B cell (primary cell): ENCODE measurements around the gene ELK1. TPM values are rescaled to one million over a fixed set of nuclear protein-coding genes. Genes with fewer than 3 reads are reported as not detected.
A peak's percentile ranks its signal among the peaks of the same experiment; 100 is the strongest.

Experiments used
- ATAC-seq: fragments of 200-7000 bp; cut with Tn5 transposase; one replicate; pipeline ENCODE4 v1.10.0; 2021; ENCODE audit warnings: low read depth, mild to moderate bottlenecking, moderate number of reproducible peaks, moderate library complexity
- CTCF ChIA-PET: fragments of 350-600 bp; sonication (Branson Sonifier 250); formaldehyde crosslinking; loops from one replicate; lab custom pipeline; 2021; ENCODE audit warnings: antibody characterized with exemption, inconsistent platforms; lab: Charles Lee
- POLR2A ChIA-PET: fragments of 350-600 bp; sonication (Branson Sonifier 250); formaldehyde crosslinking; loops from one replicate; lab custom pipeline; 2021; ENCODE audit warnings: antibody characterized with exemption; lab: Charles Lee
- DNase-seq: peaks from one replicate; pipeline ENCODE4 v3.0.0; 2013
- H2AFZ ChIP-seq: 2 replicates; pipeline ENCODE4 v1.6.1; 2012; ENCODE audit warnings: mild to moderate bottlenecking, low read depth, low read length; ENCODE audit not compliant: insufficient read depth, poor library complexity, severe bottlenecking
- H3K27ac ChIP-seq, 2 donors: 1 replicate in 1 of 2; 2 replicates in 1 of 2; pipeline ENCODE4 v1.5.1; 2012 to 2013; ENCODE audit warnings: low read length in 2 of 2, mild to moderate bottlenecking in 2 of 2, moderate library complexity in 1 of 2
- H3K27me3 ChIP-seq, 4 experiments: fragments of 200-600 bp in 1 of 4; sonication (generic) in 1 of 4; replicated peaks in 1 of 4; 1 replicate in 2 of 4; 2 replicates in 2 of 4; pipeline versions ENCODE4 v1.6.1 to v1.7.0; 2013 to 2016; ENCODE audit warnings: low read length in 3 of 4, mild to moderate bottlenecking in 2 of 4, mixed read lengths in 1 of 4, moderate library complexity in 1 of 4; ENCODE audit not compliant: insufficient read depth in 4 of 4, control insufficient read depth in 3 of 4; ENCODE audit errors: control extremely low read depth in 1 of 4
- H3K36me3 ChIP-seq, 2 experiments: replicated peaks in 1 of 2; 1 replicate in 1 of 2; 2 replicates in 1 of 2; pipeline versions ENCODE4 v1.6.1 to v1.7.1; 2013; ENCODE audit warnings: low read length in 1 of 2; ENCODE audit not compliant: insufficient read depth in 2 of 2, control insufficient read depth in 1 of 2; ENCODE audit errors: control extremely low read depth in 1 of 2, extremely low read depth in 1 of 2
- H3K4me1 ChIP-seq, 2 donors: fragments of 200-600 bp in 1 of 2; sonication (generic) in 1 of 2; 1 replicate in 1 of 2; 2 replicates in 1 of 2; pipeline versions ENCODE4 v1.5.1 to v1.6.1; 2013 to 2017; ENCODE audit warnings: low read length in 2 of 2; ENCODE audit not compliant: control insufficient read depth in 2 of 2, insufficient read depth in 2 of 2
- H3K4me2 ChIP-seq: replicated peaks from 2 replicates; pipeline ENCODE3; 2012; ENCODE audit warnings: mild to moderate bottlenecking, low read depth, low read length; ENCODE audit not compliant: poor library complexity, severe bottlenecking
- H3K4me3 ChIP-seq, 5 experiments: fragments of 200-600 bp in 1 of 5; sonication (generic) in 1 of 5; 1 replicate in 3 of 5; 2 replicates in 2 of 5; pipeline versions ENCODE4 v1.5.1 to v1.7.0; 2011 to 2016; ENCODE audit warnings: low read length in 4 of 5, mild to moderate bottlenecking in 4 of 5, low read depth in 2 of 5, control low read depth in 1 of 5, moderate library complexity in 1 of 5; ENCODE audit not compliant: insufficient read depth in 1 of 5; ENCODE audit errors: control extremely low read depth in 1 of 5, extremely low read depth in 1 of 5
- H3K79me2 ChIP-seq: fragments of 200-600 bp; sonication (generic); one replicate; pipeline ENCODE4 v1.6.0; 2016; ENCODE audit warnings: low read length; ENCODE audit not compliant: control insufficient read depth, insufficient read depth
- H3K9ac ChIP-seq: fragments of 200-600 bp; sonication (generic); 2 replicates; pipeline ENCODE4 v1.6.1; 2017; ENCODE audit warnings: mild to moderate bottlenecking, low read length, moderate library complexity
- H3K9me3 ChIP-seq, 3 donors: one replicate each; pipeline versions ENCODE4 v1.6.1 to v1.7.1; 2013; ENCODE audit warnings: low read length in 2 of 3; ENCODE audit not compliant: control insufficient read depth in 2 of 3, insufficient read depth in 1 of 3; ENCODE audit errors: control extremely low read depth in 1 of 3
- H4K20me1 ChIP-seq: 2 replicates; pipeline ENCODE4 v1.6.0; 2012; ENCODE audit warnings: mild to moderate bottlenecking, low read length; ENCODE audit not compliant: insufficient read depth, control insufficient read depth, poor library complexity, severe bottlenecking
- H3K27ac Mint-ChIP-seq: one replicate; pipeline ENCODE4 v1.8.0; 2021; ENCODE audit warnings: mixed read lengths
- H3K27me3 Mint-ChIP-seq: one replicate; pipeline ENCODE4 v1.8.0; 2021; ENCODE audit warnings: mixed read lengths
- H3K4me1 Mint-ChIP-seq: one replicate; pipeline ENCODE4 v1.8.0; 2021; ENCODE audit warnings: mixed read lengths
- H3K4me3 Mint-ChIP-seq: one replicate; pipeline ENCODE4 v1.8.0; 2021; ENCODE audit warnings: mixed read lengths
- H3K9me3 Mint-ChIP-seq: one replicate; pipeline ENCODE4 v1.8.0; 2022; ENCODE audit warnings: mixed read lengths; ENCODE audit not compliant: insufficient read depth
- CTCF ChIP-seq: fragments of 200-600 bp; IDR thresholded peaks from one replicate; pipeline ENCODE4 v1.8.0; 2022; ENCODE audit warnings: antibody characterized with exemption, mild to moderate bottlenecking
- EZH2 ChIP-seq: IDR thresholded peaks from 2 replicates; pipeline ENCODE4 v1.6.1; 2012; ENCODE audit warnings: borderline replicate concordance, low read depth, mild to moderate bottlenecking, moderate library complexity, low read length; ENCODE audit not compliant: insufficient read depth, poor library complexity, severe bottlenecking
- WGBS: methylation state at CpG from one replicate; pipeline ENCODE4 v1.1.5; 2013; ENCODE audit warnings: missing lambda C conversion rate; ENCODE audit not compliant: insufficient coverage; 5-methylcytosine and 5-hydroxymethylcytosine counted together
- intact Hi-C: fragments of 100-400 bp; cut with micrococcal nuclease; formaldehyde crosslinking; loops from one replicate; pipeline ENCODE4 v1.10.0; 2022
- polyA plus RNA-seq: library from polyadenylated mRNA; depleted of rRNA; stranded (reverse); fragments of >200 nt; gene quantifications from 2 replicates; pipeline ENCODE4 v1.2.3, GENCODE V29; 2012
- total RNA-seq, 2 donors: library from RNA; stranded (reverse); fragments of 120-200 nt in 1 of 2; gene quantifications; 1 replicate in 1 of 2; 2 replicates in 1 of 2; pipeline versions ENCODE4 v1.2.3 to v1.2.4, GENCODE V29; 2013 to 2022

Gene ELK1
- total and polyA plus RNA-seq, 2 donors (not counting 1 experiment from before 2014, with no cell fraction given) = 14.2 to 22.7 TPM

GRCh38 chrX:47637546-47638195 is 12.7 kb downstream of the ELK1 start:
- Mint-ChIP-seq H3K27me3 (no peaks in the 10 kb centered on the region), H3K27ac (peak overlapping the region; percentile 56), H3K4me3 (peak overlapping the region; percentile 64), H3K4me1 (peaks cover 8% of the 10 kb centered on the region), H3K9me3 (no peaks in the 10 kb centered on the region)
- 14% methylated on average over 16 of the region's 31 CpGs for WGBS
- peak overlapping the region; percentile 45 for H3K4me2 ChIP-seq
- H3K9ac ChIP-seq = peak overlapping the region; percentile 32
- CTCF ChIA-PET = no interaction called here
- peaks cover 3 to 35% of the 10 kb centered on the region in 2 experiments for H3K36me3 ChIP-seq
- TF ChIP-seq CTCF (no peak), EZH2 (no peak)
- DNase-seq (peak; percentile 39), ATAC-seq (peak; percentile 89)
- H3K9me3 ChIP-seq = no peaks in the 10 kb centered on the region
- peaks cover 0 to 5% of the 10 kb centered on the region in 2 donors for H3K4me1 ChIP-seq
- peak overlapping the region in 4 of 5 experiments; percentile 18 to 48 (median 37) for H3K4me3 ChIP-seq
- H3K79me2 ChIP-seq = no peaks in the 10 kb centered on the region
- no peak overlapping the region for H3K27ac ChIP-seq
- no peaks in the 10 kb centered on the region for H3K27me3 ChIP-seq
- intact Hi-C loops = no loop called here
- H2AFZ ChIP-seq = peak overlapping the region; percentile 13
- POLR2A ChIA-PET = no interaction called here
- H4K20me1 ChIP-seq = no peaks in the 10 kb centered on the region

- ATAC-seq (no peak), DNase-seq (no peak)
- no peaks in the 10 kb centered on the region for H3K79me2 ChIP-seq
- peaks cover 3 to 11% of the 10 kb centered on the region in 2 donors for H3K4me1 ChIP-seq
- H4K20me1 ChIP-seq = no peaks in the 10 kb centered on the region
- Mint-ChIP-seq H3K9me3 (no peaks in the 10 kb centered on the region), H3K27me3 (no peaks in the 10 kb centered on the region), H3K4me3 (no peak overlapping the region), H3K27ac (no peak overlapping the region), H3K4me1 (peaks cover 11% of the 10 kb centered on the region)
- TF ChIP-seq EZH2 (no peak), CTCF (no peak)
- ChIA-PET POLR2A (no interaction called here), CTCF (interaction anchor here (1.7 kb wide), 1 partner anchor 9 kb away, joined by 3 read pairs; no protein-coding TSS in a partner anchor)
- H3K9ac ChIP-seq = no peak overlapping the region
- H3K27ac ChIP-seq = no peak overlapping the region
- no peak overlapping the region for H3K4me3 ChIP-seq
- H3K36me3 ChIP-seq = peaks cover 3 to 21% of the 10 kb centered on the region in 2 experiments
- no peak overlapping the region for H3K4me2 ChIP-seq
- H3K9me3 ChIP-seq = no peaks in the 10 kb centered on the region
- H3K27me3 ChIP-seq = no peaks in the 10 kb centered on the region
- H2AFZ ChIP-seq = no peak overlapping the region
- intact Hi-C loops = no loop called here
- WGBS = 90% methylated on average over 8 of the region's 16 CpGs
These were observed 15.3 kb downstream of the ELK1 start for GRCh38 chrX:47634871-47635575.
